Endometrium (tissue), 2 donors: ENCODE measurements around the gene MAPK8IP3.

Source experiments
- FAIRE-seq: peaks from 2 replicates; lab custom pipeline; 2012; peaks lifted over from hg19 to GRCh38; lab: Jason Lieb, UNC
- donor health status: control.
- donor health status: control.

Gene MAPK8IP3

DNA sequence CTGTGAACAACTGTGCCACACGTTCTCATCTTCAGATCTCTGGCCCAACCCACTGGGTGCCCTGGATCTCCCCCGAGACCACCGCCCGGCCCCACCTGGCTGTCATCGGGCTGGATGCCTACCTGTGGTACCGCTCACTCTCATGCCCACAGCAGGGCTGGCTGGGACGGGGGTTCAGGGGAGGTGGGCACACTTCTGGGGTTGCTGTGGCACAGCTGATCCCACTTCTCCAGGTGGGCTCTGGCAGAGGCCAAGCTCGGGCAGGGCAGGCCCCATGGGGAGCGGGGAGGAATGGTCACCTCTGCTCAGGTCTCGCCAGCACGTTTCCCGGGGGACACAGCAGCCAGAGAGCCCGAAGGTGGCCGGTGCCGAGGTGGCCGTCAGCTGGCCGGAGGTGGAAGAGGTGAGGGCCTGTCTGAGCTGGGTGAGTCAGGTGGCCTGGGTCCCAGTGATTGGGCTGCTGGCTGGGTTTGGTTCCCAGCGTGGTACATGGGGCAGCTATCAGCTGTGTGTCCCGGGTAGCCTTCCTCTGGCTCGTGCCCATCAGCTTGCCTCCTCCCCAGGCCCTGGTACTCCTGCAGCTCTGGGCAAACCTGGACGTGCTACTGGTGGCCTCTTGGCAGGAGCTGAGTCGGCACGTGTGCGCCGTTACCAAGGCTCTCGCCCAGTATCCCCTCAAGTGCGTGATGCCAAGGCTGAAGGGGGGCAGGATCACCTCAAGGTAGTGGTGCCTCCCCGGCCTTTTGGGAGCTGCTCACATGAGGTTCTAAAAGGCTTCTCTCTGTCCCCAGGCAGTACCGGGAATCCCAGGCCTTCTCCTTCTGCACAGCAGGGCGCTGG, 69.2 kb downstream of the MAPK8IP3 start:
- no peak for FAIRE-seq

DNA sequence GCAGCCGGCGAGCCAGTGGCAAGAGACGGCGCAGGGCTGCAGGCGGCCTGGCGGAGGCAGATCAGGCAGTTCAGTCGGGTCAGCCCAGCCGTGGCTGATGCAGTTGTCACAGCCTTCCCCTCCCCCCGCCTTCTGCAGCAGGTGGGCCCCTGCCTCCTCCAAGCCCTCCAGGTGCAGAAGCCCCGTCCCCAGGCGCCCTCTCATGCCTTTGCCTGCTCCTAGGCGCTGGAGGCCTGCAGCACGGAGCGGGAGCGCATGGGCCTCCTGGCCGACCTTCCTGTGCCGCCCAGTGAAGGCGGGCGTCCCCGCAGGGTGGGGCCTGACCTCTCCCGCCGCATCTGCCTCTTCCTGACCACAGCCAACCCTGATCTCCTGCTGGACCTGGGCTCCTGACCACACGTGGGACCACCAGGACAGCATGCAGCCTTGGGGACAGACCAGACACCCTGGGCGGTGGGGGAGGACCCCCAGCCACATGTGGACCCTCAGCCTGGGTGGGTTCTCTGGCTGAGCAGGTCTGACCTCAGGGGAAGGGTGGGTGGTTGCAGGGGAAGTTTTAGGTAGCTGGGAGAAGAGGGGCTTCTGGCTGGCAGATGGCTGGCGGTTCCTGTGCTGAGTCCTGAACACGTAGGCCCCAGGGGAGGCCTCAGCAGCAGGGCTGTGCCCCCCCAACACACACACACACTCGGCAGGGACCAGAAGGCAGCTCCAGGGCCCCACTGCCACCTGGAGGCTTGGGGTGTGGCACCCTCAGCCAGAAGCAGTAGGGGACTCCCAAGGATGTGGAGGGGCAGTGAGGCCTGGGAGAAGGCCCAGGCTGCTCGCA, 70.1 kb downstream of the MAPK8IP3 start:
- FAIRE-seq: no peak

DNA sequence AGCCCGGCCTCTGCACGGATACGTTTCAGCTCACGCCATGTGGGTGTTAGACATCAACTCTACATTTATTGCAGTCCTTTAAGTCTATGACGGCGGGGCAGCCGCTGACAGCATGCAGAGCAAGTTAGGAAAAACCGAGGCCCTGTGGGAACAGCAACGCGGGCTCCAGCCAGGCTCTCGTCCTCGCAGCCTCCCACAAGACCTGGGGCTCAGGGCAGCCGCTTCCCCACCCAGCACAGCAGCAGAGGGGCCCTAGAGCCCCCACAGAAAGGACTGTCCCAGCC, 70.6 kb downstream of the MAPK8IP3 start:
- FAIRE-seq: no peak

DNA sequence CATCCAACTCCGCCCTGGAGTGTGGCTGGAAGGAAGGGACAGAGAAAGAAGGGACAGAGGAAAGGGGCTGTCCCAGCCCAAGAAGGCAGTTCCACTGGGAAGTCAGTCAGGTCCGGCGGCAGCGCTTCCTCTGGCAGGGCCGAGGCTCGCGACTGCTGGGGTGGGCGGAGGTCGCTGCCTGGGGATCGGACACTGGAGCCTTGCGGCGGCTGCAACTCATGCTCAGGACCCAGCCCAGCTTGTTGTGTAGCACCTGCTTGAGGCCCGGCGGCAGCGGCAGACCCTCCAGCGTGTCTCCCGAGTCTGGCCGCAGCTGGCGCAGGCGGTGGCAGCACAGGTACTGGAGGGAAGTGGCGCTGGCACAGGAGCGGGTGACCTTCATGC, 71.0 kb downstream of the MAPK8IP3 start:
- no peak for FAIRE-seq

DNA sequence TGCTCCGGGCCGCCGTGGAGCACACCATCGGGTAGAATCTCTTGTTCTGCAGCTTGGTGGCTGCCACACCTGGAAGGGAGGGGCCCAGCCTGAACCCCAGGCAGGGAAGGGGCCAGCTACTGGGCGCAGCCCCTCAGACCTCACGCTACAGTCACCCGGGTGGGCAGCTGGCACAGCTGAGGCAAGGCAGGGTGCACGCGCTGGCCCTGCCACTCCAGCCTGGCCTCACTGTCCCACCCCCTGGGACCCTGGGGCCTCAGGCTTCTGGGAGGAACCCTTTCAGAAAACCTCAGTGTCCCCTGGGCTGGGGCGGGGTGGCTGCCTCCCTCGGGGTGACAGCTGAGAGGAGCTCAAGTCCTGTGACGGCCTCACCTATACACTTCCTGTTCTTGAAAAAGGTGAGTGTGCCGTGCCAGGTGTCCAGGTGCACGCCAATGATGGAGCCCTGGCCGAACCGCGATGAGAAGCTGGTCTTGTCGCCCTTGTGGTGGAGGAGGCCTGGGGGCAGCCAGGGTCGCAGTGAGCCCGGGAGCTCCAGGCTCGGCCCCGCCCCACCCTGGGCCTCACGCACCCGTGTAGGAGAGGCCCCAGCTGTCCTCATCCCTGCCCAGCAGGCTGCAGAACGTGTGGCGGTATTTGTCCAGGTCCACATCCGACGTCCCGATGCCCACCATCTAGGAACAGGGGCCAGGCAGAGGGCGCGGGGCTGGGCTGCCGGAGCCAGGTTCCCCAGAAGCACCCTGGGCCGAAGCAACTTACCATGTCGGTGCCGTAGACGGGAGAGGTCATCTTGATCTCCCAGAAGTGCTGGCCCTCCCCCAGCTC, 71.6 kb downstream of the MAPK8IP3 start:
- FAIRE-seq: no peak

DNA sequence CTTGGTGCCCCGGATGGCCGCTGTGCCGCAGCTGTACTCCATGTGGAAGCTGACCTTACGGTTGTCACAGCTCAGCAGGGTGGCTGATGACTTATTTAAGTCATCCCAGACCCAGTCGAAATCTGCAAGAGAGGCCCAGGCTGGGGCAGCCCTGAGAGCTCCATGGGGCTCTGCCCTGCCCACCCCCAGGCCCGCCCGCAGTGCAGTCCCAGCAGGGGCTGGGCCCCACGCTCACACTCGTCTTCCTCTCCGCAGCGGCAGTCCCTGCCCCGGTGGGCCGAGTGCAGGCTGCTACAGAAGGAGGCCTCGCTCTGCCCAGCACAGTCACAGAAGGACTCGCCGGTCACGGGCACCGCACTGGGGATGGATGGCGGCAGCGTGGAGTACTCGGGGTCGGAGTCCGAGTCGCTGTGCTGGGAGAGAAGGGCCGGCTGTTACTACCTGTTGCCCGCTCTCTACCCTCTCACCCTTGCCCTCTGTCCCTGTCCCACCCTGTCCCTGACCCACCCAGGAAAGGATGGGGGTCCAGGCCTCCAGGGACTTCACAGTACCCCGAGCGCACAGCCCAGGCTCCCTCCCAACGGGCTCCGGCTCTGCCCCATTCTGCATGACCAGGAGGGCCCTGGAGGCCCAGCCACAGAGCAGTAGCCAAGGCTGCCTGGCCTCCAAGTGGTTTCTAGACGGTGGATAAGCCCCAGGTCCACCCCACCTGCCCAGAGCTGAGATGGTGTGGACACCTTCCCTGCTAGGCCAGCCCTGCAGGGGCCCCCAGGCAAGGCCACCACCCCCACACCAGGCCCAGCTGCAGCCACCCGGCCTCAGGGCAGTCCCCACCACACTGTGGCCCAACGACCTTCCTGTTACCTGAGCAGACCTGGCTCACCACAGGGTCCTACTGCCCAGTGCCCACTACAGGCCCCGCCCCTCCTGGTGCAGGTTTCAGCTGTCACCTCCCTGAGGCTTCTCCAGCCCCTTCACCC, 72.5 kb downstream of the MAPK8IP3 start:
- FAIRE-seq: no peak

DNA sequence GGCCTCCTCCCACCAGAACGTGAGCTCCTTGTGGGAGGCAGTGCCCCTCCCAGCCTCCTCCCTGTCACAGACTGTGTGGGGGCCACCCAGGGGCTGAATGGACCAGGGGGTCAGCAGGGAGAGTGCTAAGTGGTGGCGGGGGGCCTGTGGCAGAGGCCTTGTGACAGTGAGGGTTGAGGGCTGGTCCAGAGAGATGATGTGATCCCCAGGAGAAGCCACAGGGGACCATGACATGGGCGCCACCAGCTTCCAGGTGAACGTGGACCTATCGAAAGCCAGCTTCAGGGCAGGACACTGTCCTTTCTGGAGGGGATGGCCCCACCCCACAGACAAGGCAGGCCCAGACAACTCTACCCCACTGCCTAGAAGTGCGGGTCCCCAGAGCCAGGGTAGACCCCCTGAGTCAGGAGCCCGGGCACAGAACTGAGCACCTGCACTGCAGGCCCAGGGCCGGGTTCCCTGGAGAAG, 73.3 kb downstream of the MAPK8IP3 start:
- no peak for FAIRE-seq

DNA sequence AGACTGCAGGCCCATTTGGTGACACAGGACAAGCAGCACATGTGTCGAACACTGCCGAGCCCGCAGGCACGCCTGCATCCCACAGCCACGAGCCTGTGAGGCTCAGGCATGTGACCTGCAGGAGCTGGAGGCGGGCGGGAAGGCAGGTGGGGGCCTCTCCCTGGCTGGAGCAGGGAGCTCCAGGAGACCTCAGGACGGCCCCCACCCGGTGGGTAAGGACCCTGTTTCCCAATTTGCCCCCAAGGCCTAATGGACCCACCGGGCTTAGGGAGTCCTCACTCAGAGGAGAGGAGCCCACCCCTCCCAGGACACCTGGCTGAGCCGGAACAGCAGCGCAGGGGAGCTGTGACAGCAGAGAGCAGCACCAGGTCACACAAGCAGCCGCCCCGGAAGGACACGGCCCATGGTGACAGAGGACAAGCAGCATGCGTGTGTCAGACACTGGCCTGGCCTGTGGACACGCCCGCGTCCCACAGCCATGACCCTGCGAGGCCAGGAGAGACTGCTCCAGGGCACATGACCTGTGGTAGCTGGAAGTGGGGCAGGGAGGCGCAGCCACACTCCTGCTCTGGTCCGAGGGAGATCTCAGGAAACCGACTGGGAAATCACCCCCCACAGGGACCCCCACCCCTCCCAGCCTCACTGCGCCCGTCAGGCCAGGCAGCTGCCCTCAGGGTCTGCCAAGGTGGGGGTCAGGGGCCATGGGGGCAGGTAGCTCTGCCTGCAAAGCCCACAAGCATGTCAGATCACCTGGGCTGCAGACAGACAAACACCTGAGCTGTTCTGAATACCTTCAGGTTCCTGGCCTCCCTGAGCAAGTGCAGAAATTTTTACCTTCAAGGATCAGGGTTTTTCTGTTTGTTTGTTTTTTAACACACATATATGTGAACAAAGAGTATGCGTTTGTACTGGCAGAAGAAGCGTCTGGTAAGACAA, 74.0 kb downstream of the MAPK8IP3 start:
- no peak for FAIRE-seq

DNA sequence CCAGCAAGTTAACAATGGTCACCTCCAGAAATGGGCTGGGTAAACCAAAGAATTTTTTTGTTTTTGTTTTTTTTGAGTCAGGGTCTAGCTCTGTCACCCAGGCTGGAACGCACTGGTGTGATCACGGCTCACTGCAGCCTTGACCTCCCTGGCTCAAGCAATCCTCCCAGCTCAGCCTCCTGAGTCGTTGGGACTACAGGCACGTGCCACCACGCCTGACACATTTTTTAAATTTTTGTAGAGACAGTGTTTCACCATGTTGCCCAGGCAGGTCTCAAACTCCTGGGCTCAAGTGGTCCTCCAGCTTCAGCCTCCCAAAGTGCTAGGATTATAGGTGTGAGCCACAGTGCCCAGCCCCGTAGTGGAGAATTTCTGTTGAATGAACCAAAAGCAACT, 74.7 kb downstream of the MAPK8IP3 start:
- FAIRE-seq: no peak

DNA sequence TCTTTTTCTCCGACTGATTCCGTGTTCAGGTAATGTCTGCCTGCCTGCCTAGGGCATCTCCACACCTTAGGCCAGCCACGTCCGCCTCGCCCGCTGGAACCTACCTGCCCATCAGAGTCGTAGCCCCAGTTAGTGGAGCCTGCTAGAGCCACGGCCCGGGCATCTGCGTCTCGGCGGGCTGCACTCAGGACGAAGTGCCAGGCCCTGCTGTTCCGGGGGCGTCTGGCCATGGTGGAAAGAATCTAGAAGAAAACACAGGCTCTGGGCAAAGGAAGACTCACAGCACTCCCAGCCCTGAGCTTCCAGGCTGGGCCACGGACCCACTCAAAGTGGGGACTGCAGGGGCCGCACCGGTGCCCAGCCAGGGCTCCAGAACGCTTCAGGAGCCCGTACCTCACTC, 75.3 kb downstream of the MAPK8IP3 start:
- FAIRE-seq: no peak

DNA sequence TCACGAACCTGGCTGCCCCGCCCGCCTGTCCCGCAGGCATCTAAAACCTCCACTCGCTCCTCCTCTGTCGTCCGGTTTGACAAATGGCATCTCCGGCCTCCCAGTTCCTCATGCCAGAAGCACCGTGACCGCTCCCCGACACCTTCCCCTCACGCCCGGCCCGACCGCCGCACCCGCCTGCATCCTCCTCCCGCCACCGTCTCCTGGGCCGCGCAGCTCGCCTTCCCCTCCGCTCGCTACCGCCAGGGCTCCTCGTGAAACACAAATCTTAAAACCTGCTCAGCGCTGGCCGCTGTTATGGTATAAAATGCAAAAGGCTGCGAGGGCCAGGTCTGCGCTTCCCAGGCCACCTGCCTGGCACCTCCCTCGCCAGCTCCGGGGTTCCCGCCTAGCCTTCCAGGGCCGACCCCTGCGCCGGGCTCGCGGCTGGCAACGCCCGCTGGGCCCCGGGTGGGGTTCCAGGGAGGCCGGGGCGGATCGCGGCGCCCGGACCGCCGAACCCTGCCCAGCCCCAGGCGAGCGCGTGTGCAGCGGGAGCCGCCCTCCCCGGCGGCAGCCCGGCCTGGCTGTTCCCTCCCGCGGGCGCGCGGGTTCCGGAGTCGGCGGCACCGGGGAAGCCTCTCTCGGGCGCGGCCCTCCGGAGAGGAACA, 75.9 kb downstream of the MAPK8IP3 start:
- FAIRE-seq: no peak

DNA sequence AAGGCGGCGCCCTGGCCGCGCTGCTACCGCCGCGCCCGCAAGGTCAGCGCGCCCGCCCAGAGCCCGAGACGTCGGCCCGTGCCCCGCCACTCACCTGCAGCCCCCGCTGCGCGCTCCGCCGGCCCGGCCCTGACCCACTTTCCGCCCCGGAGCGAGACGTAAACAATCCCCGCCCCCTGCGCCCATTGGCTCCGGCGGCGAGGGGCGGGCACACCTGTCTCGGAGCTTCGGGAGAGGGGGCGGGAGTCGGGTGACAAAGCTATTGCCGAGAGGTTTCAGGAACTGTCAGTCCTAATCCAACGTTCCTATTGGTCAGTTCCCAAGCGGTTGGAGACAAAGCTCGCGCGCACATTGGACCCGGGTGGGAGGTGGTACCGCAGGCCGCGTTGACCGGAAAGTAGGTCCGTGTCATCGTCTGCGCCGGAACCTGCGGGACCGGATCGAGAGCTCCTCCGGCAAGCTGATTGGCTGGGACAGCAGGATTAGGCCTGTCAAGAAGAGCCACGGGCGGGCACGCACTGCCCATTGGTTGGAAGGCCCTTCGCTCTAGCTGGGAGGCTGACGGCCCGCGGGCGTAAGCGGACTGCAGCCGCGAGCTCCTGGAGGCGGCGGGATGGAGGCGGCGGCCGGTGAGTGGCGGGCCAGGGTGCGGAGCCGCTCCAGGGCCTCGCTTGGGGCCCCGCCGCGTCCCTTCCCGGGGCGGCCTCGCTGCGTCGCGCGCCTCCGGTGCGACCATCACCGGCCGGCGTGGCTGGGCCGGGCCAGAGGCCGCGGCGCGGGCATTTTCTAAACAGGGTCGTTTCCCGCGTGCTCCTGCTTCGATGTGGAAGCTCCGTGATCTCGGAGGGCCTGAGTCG, 76.6 kb downstream of the MAPK8IP3 start, which contains the start of the genes NUBP2 and SPSB3:
Gene NUBP2 (plus strand): TSS at position 553 of the 857 bp plus-strand sequence. CDS start 61 bp downstream, at position 614.
Gene SPSB3 (minus strand): TSS at position 164 of the 857 bp plus-strand sequence. CDS start 1,088 bp downstream, outside the sequence.
- peak; percentile 100 for FAIRE-seq

DNA sequence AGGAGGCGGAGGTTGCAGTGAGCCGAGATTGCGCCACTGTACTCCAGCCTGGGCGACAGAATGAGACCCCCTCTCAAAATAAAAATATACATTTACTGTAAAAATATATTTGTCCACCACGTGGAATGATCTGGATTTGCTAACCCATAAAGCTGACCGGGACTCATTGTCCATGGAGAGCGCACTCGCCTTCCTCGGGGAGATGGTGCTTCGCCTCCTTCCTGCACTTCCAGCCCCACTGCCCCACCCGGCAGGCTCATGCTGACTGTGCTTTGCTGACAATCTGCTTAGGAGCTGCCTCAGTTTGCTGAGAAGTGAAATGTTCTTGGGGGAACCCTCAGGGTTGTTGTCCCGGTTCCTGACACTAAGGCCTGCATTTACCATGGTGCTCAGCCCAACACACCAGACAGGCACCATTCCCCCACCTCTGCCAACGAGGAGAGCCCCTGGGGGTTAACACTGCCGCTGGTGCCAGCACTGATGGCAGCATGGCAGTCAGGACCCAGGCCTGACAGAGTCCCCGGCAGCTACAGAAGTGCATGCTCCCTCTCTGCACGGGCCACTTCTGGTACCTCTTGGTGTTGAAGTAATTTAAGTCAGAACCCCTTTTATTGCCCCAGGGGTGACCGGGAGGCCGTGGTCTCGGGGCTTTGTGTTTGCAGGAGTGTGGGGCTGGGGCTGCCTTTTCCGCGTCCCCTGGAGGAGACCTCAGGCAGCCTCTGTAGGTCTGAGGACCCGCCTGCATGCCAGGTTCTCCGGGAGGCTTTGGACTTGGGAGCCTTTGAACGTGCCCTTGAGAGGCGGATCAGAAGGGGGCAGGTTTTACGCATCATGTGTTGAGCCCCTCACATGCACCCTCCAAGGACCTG, 79.2 kb downstream of the MAPK8IP3 start:
- no peak for FAIRE-seq

DNA sequence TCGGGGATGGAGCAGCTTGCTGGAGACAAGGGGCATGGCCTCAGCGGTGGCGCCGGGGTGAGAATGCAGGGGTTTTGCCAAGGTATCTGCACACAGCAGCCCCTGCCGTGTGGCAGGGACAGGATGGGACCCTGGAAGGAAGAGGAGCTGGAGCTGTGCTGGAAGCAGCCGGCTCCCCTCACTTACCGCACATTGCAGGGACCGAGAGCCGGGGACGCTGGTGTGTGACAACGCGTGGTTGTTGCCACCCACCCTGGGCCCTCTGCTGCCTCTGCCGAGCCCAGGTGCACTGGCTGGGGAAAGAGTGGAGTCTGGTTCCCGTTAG, 79.8 kb downstream of the MAPK8IP3 start:
- no peak for FAIRE-seq

DNA sequence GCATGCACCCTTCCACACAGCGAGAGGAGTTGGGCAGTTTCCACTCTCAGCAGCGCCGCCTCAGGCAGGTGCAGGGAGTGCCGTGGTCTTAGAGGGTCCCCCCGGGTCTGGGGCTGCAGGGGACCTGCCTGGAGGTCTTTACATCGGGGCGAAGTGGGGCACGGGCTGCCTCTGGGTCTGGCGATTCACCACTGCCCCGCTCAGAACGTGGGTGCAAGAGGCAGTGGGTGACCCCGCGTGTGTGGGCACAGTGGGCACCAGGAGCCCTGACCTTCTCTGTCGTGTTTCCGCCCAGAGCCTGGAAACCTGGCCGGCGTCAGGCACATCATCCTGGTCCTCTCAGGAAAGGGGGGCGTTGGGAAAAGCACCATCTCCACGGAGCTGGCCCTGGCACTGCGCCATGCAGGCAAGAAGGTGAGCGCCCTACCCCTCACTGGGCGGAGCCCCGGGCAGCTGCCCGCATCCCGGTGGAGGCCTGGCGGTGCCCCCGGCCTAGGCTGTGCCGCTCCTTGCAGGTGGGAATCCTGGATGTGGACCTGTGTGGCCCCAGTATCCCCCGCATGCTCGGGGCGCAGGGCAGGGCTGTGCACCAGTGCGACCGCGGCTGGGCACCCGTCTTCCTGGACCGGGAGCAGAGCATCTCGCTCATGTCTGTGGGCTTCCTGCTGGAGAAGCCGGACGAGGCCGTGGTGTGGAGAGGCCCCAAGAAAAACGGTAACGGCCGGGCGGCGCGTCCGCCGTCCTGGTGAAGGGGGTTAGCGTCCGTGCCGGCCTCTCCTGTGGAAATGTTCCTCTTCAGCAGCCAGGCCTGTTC, 80.5 kb downstream of the MAPK8IP3 start:
- no peak for FAIRE-seq

DNA sequence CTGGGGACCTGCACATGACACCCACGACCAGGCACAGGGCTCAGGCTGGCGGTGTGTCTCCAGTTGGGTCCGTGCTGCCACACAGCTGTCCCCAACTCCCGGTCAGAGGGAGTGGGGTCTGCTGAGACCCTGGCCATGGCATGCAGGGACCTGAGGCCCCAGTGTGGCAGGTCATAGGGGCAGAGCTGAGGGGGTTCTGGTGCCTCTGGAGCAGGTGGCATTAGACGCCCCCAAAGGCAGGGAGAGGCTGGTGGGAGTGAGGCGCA, 81.0 kb downstream of the MAPK8IP3 start:
- FAIRE-seq: no peak
